Glutamatergic neuron (in vitro differentiated cells): Measurements from ENCODE around the gene SGF29. TPM values are rescaled to one million over a fixed set of nuclear protein-coding genes. Genes with fewer than 3 reads are reported as not detected.
"Not testable (repeated sequence)": the region's sequence is repeated elsewhere in the genome, so short reads cannot be mapped to it uniquely, and the experiment has no call there.

Source experiments
- DNase-seq: peaks from one replicate; pipeline ENCODE4 v3.0.0; 2022
- H3K27ac Mint-ChIP-seq: one replicate; pipeline ENCODE4 v1.8.0; 2020; ENCODE audit warnings: mild to moderate bottlenecking, mixed read lengths, inconsistent platforms; ENCODE audit not compliant: unreplicated experiment
- H3K27me3 Mint-ChIP-seq: one replicate; pipeline ENCODE4 v1.8.0; 2020; ENCODE audit warnings: mild to moderate bottlenecking, moderate library complexity, mixed read lengths, inconsistent platforms; ENCODE audit not compliant: unreplicated experiment
- H3K36me3 Mint-ChIP-seq: one replicate; pipeline ENCODE4 v1.8.0; 2020; ENCODE audit warnings: mild to moderate bottlenecking, mixed read lengths, inconsistent platforms; ENCODE audit not compliant: unreplicated experiment
- H3K4me1 Mint-ChIP-seq: one replicate; pipeline ENCODE4 v1.8.0; 2020; ENCODE audit warnings: mild to moderate bottlenecking, low read depth, mixed read lengths, inconsistent platforms; ENCODE audit not compliant: unreplicated experiment
- H3K4me3 Mint-ChIP-seq: one replicate; pipeline ENCODE4 v1.8.0; 2020; ENCODE audit warnings: mild to moderate bottlenecking, mixed read lengths, inconsistent platforms; ENCODE audit not compliant: unreplicated experiment
- H3K9me3 Mint-ChIP-seq: one replicate; pipeline ENCODE4 v1.8.0; 2020; ENCODE audit warnings: mild to moderate bottlenecking, moderate library complexity, mixed read lengths, inconsistent platforms; ENCODE audit not compliant: unreplicated experiment
- CTCF ChIP-seq: fragments of 200-600 bp; sonication (generic); IDR thresholded peaks from one replicate; pipeline ENCODE4 v1.5.0; 2021; ENCODE audit not compliant: partially characterized antibody, unreplicated experiment
- total RNA-seq: library from RNA; stranded (reverse); fragmentation: NEBNext Ultra II Directional; extraction: Animal tissue kit (Norgen Biotek cat#: 25700); gene quantifications from one replicate; pipeline ENCODE4 v1.2.1, GENCODE V29; 2021; ENCODE audit not compliant: unreplicated experiment

SGF29 gene
- total RNA-seq, 1 donor from 2014 or later = 29.2 TPM

DNA sequence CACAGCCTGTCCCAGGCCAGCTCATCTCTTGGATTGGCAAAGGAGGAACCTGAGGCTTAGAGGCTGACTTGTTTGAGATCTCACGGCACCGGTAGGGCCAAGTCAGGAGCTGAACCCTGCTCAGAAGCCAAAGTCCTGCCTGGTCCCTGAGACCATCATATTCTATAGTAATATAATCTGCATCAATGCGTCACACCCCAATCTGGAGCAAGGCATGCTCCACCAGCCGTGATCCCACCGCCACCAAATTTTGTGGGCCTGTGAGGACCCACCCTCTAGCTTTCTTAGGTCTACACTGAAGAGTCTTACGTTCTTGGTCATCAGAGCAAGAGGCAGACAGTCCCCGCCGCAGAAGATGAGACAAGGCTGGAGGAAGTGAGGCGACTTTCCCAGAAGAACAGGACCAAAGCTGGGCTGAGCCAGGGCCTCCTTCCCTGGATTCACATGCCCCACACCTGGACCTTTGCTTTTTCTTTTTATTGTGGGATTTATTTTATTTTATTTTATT is 53.5 kb downstream of the SGF29 start:
- no peak overlapping the region for H3K27ac Mint-ChIP-seq
- TF ChIP-seq CTCF = no peak
- H3K4me3 Mint-ChIP-seq = no peak overlapping the region

DNA sequence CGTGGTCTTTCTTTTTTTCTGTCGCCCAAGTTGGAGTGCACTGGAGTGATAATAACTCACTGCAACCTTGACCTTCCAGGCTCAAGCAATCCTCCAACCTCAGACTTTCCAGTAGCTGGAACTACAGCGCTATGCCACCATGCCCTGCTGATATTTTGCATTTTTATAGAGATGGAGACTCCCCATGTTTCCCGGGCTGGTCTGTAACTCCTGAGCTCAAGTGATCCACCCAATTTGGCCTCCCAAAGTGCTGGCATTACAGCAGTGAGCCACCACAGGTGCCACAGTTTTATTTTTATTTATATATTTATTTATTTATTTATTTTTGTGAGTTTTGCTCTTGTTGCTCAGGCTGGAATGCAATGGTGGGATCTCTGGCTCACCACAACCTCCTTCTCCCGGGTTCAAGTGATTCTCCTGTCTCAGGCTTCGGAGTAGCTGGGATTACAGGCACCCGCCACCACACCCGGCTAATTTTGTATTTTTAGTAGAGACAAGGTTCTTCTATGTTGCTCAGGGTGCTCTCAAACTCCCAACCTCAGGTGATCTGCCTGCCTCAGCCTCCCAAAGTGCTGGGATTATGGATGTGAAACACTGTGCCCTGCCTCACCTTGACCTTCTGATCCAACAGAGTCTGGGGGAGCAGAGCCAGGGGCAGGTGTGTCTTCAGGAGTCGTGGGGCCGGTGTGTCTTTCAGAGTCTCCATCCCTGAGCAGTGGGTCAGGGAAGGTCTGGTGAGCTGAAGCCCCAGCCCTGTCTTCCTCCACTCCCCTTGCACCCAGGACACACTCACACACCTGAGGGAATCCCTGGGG is 54.2 kb downstream of the SGF29 start:
- not testable (repeated sequence) for H3K9me3 Mint-ChIP-seq, H3K4me1 Mint-ChIP-seq, H3K4me3 Mint-ChIP-seq, H3K27me3 Mint-ChIP-seq, H3K27ac Mint-ChIP-seq, DNase-seq, H3K36me3 Mint-ChIP-seq

More for the DNA sequence above, 53.5 kb downstream of the SGF29 start:
- Mint-ChIP-seq H3K36me3 (no peaks in the 10 kb centered on the region), H3K27me3 (peaks cover 2% of the 10 kb centered on the region), H3K9me3 (peaks cover 3% of the 10 kb centered on the region), H3K4me1 (no peaks in the 10 kb centered on the region)
- DNase-seq = no peak

DNA sequence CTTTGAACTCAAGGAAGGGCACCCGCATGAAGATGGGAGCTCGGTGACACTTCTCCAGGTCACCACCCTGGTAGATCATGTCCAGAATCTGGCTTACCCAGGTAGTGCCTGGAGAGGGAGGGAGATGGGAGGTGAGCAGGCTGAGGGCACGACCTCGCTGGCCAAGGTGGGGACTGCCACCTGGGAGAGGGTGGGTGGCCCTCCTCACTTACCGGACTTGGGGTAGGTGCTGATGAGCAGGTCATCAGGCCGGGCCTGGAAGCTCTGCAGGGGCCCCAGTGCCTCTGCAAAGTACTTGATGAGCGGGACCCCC is 54.7 kb downstream of the SGF29 start:
- not testable (repeated sequence) for H3K36me3 Mint-ChIP-seq, H3K4me1 Mint-ChIP-seq, H3K27ac Mint-ChIP-seq, H3K4me3 Mint-ChIP-seq, H3K9me3 Mint-ChIP-seq, H3K27me3 Mint-ChIP-seq, DNase-seq

DNA sequence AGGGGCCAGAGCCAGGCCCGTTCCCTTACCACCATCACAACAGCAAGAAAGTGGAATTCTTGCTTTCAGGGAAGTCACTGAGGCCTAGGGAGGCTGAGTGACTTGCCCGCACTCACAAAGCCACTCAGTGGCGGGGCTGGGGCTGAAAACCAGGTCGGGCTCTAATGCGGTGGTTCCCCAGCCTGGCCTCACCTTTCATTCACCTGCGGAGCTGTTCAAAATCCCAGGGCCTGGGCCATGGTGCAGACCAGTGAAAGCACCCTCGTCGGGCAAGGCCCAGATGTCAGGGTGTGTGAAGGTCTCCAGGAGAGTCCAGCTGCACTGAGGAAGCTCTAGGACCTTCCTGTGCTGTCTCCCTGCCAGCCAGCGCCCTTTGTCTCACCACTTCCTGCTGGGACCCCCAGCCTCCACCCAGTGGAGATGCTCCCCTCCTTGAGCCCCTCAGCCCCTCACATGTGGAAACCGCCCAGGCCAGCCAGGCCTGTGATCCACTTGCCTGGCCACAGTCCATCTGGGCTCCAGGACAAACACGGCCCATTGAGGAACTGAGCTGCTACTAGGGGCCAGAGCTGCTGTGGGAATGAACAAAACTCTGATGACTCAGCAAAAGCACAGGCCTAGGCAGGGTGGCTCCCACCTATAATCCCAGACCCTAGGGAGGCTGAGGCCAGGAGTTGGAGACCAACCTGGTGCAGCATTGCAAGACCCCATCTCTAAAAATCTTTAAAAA is 55.3 kb downstream of the SGF29 start:
- not testable (repeated sequence) for H3K27me3 Mint-ChIP-seq, H3K4me1 Mint-ChIP-seq, H3K27ac Mint-ChIP-seq, H3K9me3 Mint-ChIP-seq, H3K36me3 Mint-ChIP-seq, DNase-seq, H3K4me3 Mint-ChIP-seq

DNA sequence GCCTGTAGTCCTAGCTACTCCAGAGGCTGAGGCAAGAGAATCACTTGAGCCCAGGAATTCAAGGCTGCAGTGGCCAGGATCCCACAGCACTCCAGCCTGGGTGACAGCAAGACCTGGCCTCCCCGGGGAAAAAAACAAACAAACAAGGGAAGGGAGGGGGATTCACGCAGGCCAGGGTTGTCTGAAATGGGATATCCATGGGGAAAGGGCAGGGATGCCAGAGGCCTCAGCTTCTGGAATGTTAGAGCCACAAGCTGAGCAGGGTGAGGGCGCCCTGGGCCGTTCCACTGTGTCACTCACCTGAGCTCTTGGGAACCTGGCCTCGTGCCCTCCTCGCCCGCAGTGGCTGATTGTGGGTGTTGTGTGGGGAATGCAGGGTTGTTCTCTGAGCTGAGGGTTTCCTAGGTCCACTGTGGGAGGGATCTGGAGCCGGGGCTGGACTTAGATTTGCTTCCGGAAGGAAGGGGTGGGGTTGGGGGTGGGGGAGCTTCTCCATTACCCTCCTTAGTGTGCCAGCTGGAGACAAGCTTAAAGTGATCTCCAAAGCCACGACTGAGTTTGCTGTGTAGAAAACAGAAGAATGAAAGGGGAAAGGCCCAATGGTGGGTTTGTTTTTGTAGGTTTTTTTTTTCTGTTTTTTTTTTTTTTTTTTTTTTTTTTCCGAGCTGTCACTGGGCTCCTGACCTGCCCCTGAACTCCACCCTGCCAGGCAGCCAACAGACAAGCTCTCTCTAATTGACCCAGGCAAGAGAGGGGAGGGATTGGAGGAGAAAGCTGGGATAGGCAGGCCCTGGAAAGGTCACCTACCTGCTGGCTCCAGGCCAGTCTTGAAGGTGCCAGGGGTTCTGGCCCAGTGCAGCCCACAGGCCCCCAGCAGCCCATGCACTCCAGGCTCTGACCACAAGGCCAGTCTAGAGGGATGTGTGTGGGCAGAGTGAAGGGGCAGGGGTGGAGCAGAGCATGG is 56.2 kb downstream of the SGF29 start, which contains the start of gene SULT1A1:
Gene SULT1A1 (minus strand): TSS at position 414 of the 964 bp plus-strand sequence. CDS start 1,189 bp downstream, outside the sequence.
- no peaks in the 10 kb centered on the region for H3K36me3 Mint-ChIP-seq
- no peak for TF ChIP-seq CTCF
- H3K4me3 Mint-ChIP-seq = no peak within 1 kb of the TSS
- peaks cover 2% of the 10 kb centered on the region for H3K27me3 Mint-ChIP-seq
- no peak within 1 kb of the TSS for H3K27ac Mint-ChIP-seq
- no peak for DNase-seq
- H3K9me3 Mint-ChIP-seq = peaks cover 2% of the 10 kb centered on the region
- H3K4me1 Mint-ChIP-seq = no peaks in the 10 kb centered on the region

GRCh38 chr16:28610595-28611191 is 57.0 kb downstream of the SGF29 start:
- peaks cover 2% of the 10 kb centered on the region for H3K9me3 Mint-ChIP-seq
- H3K36me3 Mint-ChIP-seq = no peaks in the 10 kb centered on the region
- H3K4me1 Mint-ChIP-seq = no peaks in the 10 kb centered on the region
- no peak for DNase-seq
- H3K27ac Mint-ChIP-seq = no peak overlapping the region
- H3K27me3 Mint-ChIP-seq = peaks cover 2% of the 10 kb centered on the region
- TF ChIP-seq CTCF = no peak
- H3K4me3 Mint-ChIP-seq = no peak overlapping the region

DNA sequence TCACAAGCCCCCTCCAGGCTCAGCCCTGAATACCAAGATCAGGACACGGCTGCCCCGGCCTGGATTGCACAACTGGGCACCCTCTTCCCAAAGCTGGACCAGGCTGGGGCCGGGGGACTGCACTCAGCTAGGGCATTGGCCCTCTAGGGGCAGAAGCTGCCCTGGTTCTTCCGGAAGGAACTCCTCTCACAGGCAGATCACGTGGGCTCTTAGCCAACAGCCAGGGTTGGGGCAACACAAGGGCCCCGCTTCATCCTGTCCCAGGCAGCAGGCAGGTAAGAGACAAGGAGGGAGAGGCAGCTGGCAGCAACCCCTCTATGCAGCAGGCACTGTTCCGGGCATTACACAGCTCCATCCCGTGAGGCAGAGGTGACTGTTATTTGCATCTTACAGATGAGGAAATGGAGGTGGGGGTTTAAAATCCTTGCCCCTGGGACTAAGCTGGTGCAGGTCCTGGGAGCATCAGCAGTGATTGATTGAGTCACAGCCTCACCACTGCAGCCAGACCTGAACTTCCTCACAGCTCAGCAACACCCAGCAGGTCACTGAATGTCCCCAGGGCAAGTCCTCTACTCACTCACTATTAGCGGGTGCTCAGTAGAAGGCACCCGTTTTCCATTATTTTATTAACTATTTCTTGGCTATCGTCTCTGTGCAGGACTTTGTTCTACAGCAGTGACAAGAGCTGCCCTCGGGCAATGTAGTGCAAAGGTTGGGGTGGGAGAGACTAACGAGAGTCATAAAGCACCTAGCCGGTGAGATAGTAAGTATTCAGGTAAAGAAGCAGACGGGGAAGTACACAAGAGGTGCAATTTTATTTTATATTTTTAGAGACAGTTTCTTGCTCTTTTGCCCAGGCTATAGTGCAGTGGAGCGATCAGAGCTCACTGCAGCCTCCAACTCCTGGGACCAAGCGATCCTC is 58.9 kb downstream of the SGF29 start:
- not testable (repeated sequence) for H3K9me3 Mint-ChIP-seq, H3K27me3 Mint-ChIP-seq, DNase-seq, H3K4me1 Mint-ChIP-seq, H3K27ac Mint-ChIP-seq, H3K4me3 Mint-ChIP-seq, H3K36me3 Mint-ChIP-seq
